SK-N-SH treated with all-trans-retinoic acid at 6 μM for 48 hours (cell line): ENCODE results near the gene BTBD16.

Experiments used
- ATAC-seq: fragments of 200-7000 bp; cut with Tn5 transposase; 3 replicates; pipeline ENCODE4 v1.9.1; 2020; ENCODE audit warnings: mild to moderate bottlenecking, moderate library complexity
- CREB5 ChIP-seq: fragments of 250-450 bp; sonication (Bioruptor Pico); IDR thresholded peaks from 2 replicates; pipeline ENCODE4 v1.5.1; 2020; ENCODE audit warnings: low read depth, mild to moderate bottlenecking, moderate library complexity
- CSDC2 ChIP-seq: fragments of 250-450 bp; sonication (Bioruptor Pico); IDR thresholded peaks from 2 replicates; pipeline ENCODE4 v1.5.0; 2020; ENCODE audit warnings: mild to moderate bottlenecking, moderate library complexity
- CSRNP3 ChIP-seq: fragments of 250-450 bp; sonication (Bioruptor Pico); IDR thresholded peaks from 2 replicates; pipeline ENCODE4 v1.5.1; 2021; ENCODE audit warnings: mild to moderate bottlenecking, moderate library complexity
- ESRRG ChIP-seq: fragments of 250-450 bp; sonication (Bioruptor Pico); IDR thresholded peaks from 2 replicates; pipeline ENCODE4 v1.6.1; 2021; ENCODE audit warnings: mild to moderate bottlenecking
- GLIS3 ChIP-seq: fragments of 250-450 bp; sonication (Bioruptor Pico); IDR thresholded peaks from 2 replicates; pipeline ENCODE4 v1.5.0; 2020; ENCODE audit warnings: mild to moderate bottlenecking, moderate library complexity
- OSR1 ChIP-seq: fragments of 250-450 bp; sonication (Bioruptor Pico); IDR thresholded peaks from 2 replicates; pipeline ENCODE4 v1.8.0; 2022; ENCODE audit warnings: moderate library complexity, mild to moderate bottlenecking, inconsistent platforms
- POU6F1 ChIP-seq: fragments of 250-450 bp; sonication (Bioruptor Pico); IDR thresholded peaks from 2 replicates; pipeline ENCODE4 v1.8.0; 2021; ENCODE audit warnings: low read depth, mild to moderate bottlenecking, moderate library complexity, borderline replicate concordance
- PPARA ChIP-seq: fragments of 250-450 bp; sonication (Bioruptor Pico); IDR thresholded peaks from 2 replicates; pipeline ENCODE4 v1.5.0; 2020; ENCODE audit warnings: mild to moderate bottlenecking, borderline replicate concordance
- RARB ChIP-seq: fragments of 250-450 bp; sonication (Bioruptor Pico); IDR thresholded peaks from 2 replicates; pipeline ENCODE4 v1.8.0; 2021; ENCODE audit warnings: mild to moderate bottlenecking, moderate library complexity
- SNAI2 ChIP-seq: fragments of 250-450 bp; sonication (Bioruptor Pico); IDR thresholded peaks from 2 replicates; pipeline ENCODE4 v1.5.0; 2020; ENCODE audit warnings: mild to moderate bottlenecking, moderate library complexity
- TCF4 ChIP-seq: fragments of 250-450 bp; sonication (Bioruptor Pico); IDR thresholded peaks from 2 replicates; pipeline ENCODE4 v1.8.0; 2021; ENCODE audit warnings: mild to moderate bottlenecking, moderate library complexity, borderline replicate concordance
- TOX ChIP-seq: fragments of 250-450 bp; sonication (Bioruptor Pico); IDR thresholded peaks from 2 replicates; pipeline ENCODE4 v1.8.0; 2021; ENCODE audit warnings: mild to moderate bottlenecking, moderate library complexity, borderline replicate concordance
- TSHZ2 ChIP-seq: fragments of 250-450 bp; sonication (Bioruptor Pico); IDR thresholded peaks from 2 replicates; pipeline ENCODE4 v1.5.0; 2020; ENCODE audit warnings: mild to moderate bottlenecking, moderate library complexity
- ZFP30 ChIP-seq: fragments of 450-650 bp; formaldehyde crosslinking; IDR thresholded peaks from 2 replicates; pipeline ENCODE4 v1.5.0; 2022; ENCODE audit warnings: mild to moderate bottlenecking, moderate library complexity
- ZNF565 ChIP-seq: fragments of 450-650 bp; formaldehyde crosslinking; conservative IDR thresholded peaks from 2 replicates; pipeline ENCODE4 v1.5.0; 2020; ENCODE audit warnings: low read depth, mild to moderate bottlenecking, moderate library complexity
- ZNF70 ChIP-seq: fragments of 450-650 bp; formaldehyde crosslinking; IDR thresholded peaks from 2 replicates; pipeline ENCODE4 v1.5.0; 2020; ENCODE audit warnings: mild to moderate bottlenecking, moderate library complexity
- ZNF8 ChIP-seq: fragments of 450-650 bp; formaldehyde crosslinking; IDR thresholded peaks from 2 replicates; pipeline ENCODE4 v1.5.0; 2020; ENCODE audit warnings: mild to moderate bottlenecking, moderate library complexity
- TF ChIP-seq, protein P1 (sequence below): fragments of 250-450 bp; sonication (Bioruptor Pico); IDR thresholded peaks from 2 replicates; pipeline ENCODE4 v1.8.0; 2020; ENCODE audit warnings: mild to moderate bottlenecking, moderate library complexity, borderline replicate concordance

Gene BTBD16

DNA sequence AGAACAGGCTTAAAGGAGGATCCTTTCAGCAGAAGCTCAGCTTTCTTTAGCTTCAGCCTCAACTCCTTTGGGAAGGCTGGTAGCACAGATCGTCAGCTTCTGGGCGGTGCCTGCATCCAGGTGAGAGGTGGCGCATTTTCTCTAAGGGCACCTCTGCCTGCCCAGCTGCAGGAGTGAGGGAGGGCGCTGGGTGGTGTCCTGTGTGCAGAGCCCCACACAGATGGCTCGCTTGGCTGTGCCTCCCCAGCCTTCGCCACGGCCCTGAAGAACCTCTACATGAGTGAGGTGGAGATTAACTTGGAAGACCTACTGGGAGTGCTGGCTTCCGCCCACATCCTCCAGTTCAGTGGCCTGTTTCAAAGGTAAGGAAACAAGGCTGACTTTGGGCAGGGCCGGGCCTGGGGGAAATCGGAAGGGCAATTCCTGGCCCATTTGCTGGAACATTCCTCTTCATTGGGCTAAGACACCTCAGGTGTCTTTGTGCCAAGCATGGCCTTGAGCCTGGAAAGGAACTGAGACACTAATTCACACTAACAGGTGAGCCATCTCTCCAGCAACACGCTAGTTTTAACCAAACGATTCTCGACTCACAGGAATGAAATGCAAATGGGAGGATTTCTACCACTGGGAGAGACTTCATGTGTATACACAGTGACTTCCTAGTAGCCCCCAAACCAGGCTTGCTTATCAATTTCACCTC is 19.9 kb downstream of the BTBD16 start:
- ATAC-seq = no peak
- TF ChIP-seq GLIS3 (CRISPR knock-in tag) = no peak
- TF ChIP-seq, all 23 proteins: peak for 0

- no peak for TF ChIP-seq RARB (CRISPR knock-in tag)
- no peak for ATAC-seq
Measured at GRCh38 chr10:122291739-122292138, 20.6 kb downstream of the BTBD16 start.

DNA sequence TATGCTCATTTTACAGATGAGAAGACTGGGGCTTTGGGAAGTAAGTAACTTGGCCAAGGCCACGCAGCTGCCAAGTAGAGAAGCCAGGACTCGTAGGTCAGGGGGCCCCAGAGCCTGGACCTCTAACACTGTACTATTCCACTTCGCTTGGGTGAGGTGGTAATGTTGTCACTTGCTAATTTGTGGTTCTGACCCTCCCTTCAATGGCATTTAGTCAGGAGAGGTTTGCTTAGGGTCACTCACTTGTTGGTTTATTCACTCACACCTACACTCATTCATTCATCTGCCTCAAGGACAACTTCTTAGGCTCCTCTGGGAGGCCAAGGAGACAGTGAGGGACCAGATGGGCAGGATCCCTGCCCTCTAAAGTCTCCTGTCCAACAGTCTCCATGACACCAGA is 21.3 kb downstream of the BTBD16 start:
- ATAC-seq = no peak
- TF ChIP-seq OSR1 (CRISPR knock-in tag) (no peak), ZNF70 (CRISPR knock-in tag) (no peak), SNAI2 (no peak), CSRNP3 (CRISPR knock-in tag) (no peak), CSDC2 (CRISPR knock-in tag) (no peak), TCF4 (CRISPR knock-in tag) (no peak), RARB (CRISPR knock-in tag) (no peak), PPARA (no peak), ESRRG (CRISPR knock-in tag) (no peak), ZNF8 (CRISPR knock-in tag) (no peak), ZFP30 (no peak), POU6F1 (CRISPR knock-in tag) (no peak), TOX (CRISPR knock-in tag) (no peak), ZNF565 (CRISPR knock-in tag) (no peak)
- TF ChIP-seq, protein P1, sequence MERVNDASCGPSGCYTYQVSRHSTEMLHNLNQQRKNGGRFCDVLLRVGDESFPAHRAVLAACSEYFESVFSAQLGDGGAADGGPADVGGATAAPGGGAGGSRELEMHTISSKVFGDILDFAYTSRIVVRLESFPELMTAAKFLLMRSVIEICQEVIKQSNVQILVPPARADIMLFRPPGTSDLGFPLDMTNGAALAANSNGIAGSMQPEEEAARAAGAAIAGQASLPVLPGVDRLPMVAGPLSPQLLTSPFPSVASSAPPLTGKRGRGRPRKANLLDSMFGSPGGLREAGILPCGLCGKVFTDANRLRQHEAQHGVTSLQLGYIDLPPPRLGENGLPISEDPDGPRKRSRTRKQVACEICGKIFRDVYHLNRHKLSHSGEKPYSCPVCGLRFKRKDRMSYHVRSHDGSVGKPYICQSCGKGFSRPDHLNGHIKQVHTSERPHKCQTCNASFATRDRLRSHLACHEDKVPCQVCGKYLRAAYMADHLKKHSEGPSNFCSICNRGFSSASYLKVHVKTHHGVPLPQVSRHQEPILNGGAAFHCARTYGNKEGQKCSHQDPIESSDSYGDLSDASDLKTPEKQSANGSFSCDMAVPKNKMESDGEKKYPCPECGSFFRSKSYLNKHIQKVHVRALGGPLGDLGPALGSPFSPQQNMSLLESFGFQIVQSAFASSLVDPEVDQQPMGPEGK (CRISPR knock-in tag) = no peak

GRCh38 chr10:122293156-122293960 is 22.3 kb downstream of the BTBD16 start:
- no peak for ATAC-seq
- no peak for TF ChIP-seq ZFP30
- no peak for TF ChIP-seq CREB5 (CRISPR knock-in tag)
- TF ChIP-seq OSR1 (CRISPR knock-in tag) = no peak
- TF ChIP-seq ZNF8 (CRISPR knock-in tag) = no peak
- TF ChIP-seq ZNF70 (CRISPR knock-in tag) = no peak
- no peak for TF ChIP-seq CSDC2 (CRISPR knock-in tag)
- no peak for TF ChIP-seq SNAI2
- TF ChIP-seq ESRRG (CRISPR knock-in tag) = no peak
- TF ChIP-seq TSHZ2 = no peak
- no peak for TF ChIP-seq RARB (CRISPR knock-in tag)
- TF ChIP-seq, all 23 proteins: peak for 0
